Dendritic cell treated with granulocyte-macrophage colony-stimulating factor and Interleukin-4, amounts not matched to agents 40 ng/mL and 50 ng/mL, for 4 days (primary cell): ENCODE data around the gene MAN1B1.

Experiments used
- H3K27ac Mint-ChIP-seq: one replicate; pipeline ENCODE4 v1.8.0; 2022; ENCODE audit warnings: mild to moderate bottlenecking, mixed read lengths
- H3K27me3 Mint-ChIP-seq: one replicate; pipeline ENCODE4 v1.8.0; 2022; ENCODE audit warnings: mild to moderate bottlenecking, mixed read lengths
- H3K36me3 Mint-ChIP-seq: one replicate; pipeline ENCODE4 v1.8.0; 2022; ENCODE audit warnings: low read depth, mixed read lengths
- H3K4me1 Mint-ChIP-seq: one replicate; pipeline ENCODE4 v1.8.0; 2022; ENCODE audit warnings: low read depth, mixed read lengths
- H3K4me3 Mint-ChIP-seq: one replicate; pipeline ENCODE4 v1.8.0; 2022; ENCODE audit warnings: mild to moderate bottlenecking, moderate library complexity, mixed read lengths
- H3K9me3 Mint-ChIP-seq: one replicate; pipeline ENCODE4 v1.8.0; 2022; ENCODE audit warnings: mixed read lengths
- intact Hi-C: fragments of 100-400 bp; cut with micrococcal nuclease; formaldehyde crosslinking; loops from one replicate; pipeline ENCODE4 v1.15.0; 2022

The MAN1B1 gene

DNA sequence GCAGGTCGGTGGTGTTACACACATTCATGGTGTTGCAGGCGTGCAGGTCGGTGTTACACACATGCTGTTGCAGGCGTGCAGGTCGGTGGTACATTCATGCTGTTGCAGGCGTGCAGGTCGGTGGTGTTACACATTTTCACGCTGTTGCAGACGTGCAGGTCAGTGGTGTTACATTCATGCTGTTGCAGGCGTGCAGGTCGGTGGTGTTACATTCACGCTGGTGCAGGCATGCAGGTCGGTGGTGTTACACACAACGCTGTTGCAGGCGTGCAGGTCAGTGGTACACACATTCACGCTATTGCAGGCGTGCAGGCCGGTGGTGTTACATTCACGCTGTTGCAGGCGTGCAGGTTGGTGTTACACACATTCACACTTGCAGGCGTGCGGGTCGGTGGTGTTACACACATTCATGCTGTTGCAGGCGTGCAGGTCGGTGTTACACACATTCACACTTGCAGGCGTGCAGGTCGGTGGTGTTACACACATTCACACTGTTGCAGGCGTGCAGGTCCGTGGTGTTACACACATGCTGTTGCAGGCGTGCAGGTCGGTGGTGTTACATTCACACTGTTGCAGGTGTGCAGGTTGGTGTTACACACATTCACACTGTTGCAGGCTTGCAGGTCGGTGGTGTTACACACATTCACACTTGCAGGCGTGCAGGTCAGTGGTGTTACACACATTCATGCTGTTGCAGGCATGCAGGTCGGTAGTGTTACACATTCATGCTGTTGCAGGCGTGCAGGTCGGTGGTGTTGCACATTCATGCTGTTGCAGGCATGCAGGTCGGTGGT is 16.6 kb downstream of the MAN1B1 start:
- Mint-ChIP-seq H3K27ac (no peak overlapping the region), H3K36me3 (no peaks in the 10 kb centered on the region), H3K4me3 (no peak overlapping the region), H3K9me3 (no peaks in the 10 kb centered on the region), H3K27me3 (no peaks in the 10 kb centered on the region), H3K4me1 (no peaks in the 10 kb centered on the region)
- intact Hi-C loops: no loop called here

DNA sequence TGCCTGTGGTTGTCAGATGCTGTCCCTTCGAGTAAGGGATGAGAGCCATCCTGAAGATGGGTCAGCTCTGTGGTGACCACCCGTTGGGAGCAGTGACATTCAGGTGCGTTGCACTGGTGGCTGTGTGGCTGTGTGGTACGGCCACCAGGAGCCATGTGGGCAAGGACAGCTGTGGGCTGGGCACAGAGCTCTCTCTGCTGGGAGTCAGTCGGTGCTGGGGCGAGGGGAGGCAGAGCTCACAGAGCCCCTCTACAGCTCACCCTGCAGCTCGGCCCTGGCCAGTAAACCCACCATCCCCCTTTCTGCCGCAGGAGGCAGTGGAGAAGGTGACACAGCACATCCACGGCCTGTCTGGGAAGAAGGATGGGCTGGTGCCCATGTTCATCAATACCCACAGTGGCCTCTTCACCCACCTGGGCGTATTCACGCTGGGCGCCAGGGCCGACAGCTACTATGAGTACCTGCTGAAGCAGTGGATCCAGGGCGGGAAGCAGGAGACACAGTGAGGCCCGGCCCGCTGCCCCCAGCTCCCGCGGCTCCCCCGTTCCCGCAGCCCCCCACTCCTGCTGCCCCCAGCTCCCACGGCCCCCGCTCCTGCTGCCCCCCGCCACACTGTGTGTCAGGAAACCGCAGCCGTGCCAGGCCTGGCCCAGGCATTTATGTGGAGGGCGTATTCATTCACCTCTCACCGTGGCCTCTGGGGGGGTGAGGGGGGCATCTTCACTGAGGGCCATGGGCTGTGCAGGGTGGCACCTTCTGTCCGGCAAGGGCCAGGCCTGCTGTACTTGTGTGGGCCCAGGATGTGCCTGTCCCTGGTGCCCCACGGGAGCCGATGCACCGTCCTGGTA is 19.3 kb downstream of the MAN1B1 start:
- no peaks in the 10 kb centered on the region for H3K36me3 Mint-ChIP-seq
- no peak overlapping the region for H3K27ac Mint-ChIP-seq
- no peaks in the 10 kb centered on the region for H3K9me3 Mint-ChIP-seq
- no peaks in the 10 kb centered on the region for H3K27me3 Mint-ChIP-seq
- intact Hi-C loops: no loop called here
- no peaks in the 10 kb centered on the region for H3K4me1 Mint-ChIP-seq
- H3K4me3 Mint-ChIP-seq: no peak overlapping the region

DNA sequence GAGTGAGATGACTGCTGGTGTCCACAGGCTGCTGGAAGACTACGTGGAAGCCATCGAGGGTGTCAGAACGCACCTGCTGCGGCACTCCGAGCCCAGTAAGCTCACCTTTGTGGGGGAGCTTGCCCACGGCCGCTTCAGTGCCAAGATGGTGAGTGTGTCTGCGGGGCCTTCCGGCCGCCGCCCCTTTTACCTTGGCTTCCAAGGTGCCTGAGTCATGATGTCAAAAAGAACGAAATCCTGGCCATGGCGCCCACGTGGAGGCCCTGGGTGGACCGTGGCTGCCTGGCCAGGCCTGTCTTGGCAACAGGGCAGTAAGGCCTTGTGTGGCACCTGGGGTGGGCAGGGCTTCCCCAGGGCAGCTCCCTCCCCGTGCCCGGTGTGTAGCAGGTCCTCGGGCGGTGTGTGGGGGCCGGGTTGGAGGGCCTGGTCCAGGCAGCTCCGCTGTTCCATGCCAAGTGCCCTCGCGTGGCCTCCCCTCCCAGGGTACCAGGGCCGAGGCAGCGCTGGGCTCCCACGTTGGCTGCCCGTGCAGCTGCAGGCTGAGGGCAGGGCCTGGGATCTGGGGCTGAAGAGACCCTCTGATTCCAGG is 20.0 kb downstream of the MAN1B1 start:
- Mint-ChIP-seq H3K27me3 (no peaks in the 10 kb centered on the region), H3K9me3 (no peaks in the 10 kb centered on the region)

DNA sequence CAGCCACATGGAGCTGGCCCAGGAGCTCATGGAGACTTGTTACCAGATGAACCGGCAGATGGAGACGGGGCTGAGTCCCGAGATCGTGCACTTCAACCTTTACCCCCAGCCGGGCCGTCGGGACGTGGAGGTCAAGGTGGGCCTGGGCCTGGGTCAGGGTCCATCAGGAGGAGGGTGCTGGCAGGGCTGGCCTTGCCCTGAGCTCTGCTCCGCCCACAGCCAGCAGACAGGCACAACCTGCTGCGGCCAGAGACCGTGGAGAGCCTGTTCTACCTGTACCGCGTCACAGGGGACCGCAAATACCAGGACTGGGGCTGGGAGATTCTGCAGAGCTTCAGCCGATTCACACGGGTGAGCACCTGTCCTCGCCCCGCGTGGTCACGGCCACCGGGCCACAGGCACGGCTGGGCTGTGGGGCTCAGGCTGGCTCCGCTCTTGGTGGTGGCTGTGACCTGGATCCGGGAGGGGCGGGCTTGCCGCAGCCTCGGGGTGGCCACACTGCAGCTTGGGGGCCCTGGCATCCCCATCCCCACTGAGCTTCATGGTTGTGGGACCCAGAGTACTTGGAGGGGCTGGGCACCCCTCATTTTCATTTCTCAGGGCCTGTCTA is 20.6 kb downstream of the MAN1B1 start:
- intact Hi-C loops: no loop called here
- Mint-ChIP-seq H3K4me1 (no peaks in the 10 kb centered on the region), H3K9me3 (no peaks in the 10 kb centered on the region), H3K36me3 (no peaks in the 10 kb centered on the region), H3K27ac (no peak overlapping the region), H3K4me3 (no peak overlapping the region), H3K27me3 (no peaks in the 10 kb centered on the region)

More for the DNA sequence above, 20.0 kb downstream of the MAN1B1 start:
- intact Hi-C loops: no loop called here
- no peaks in the 10 kb centered on the region for H3K4me1 Mint-ChIP-seq
- no peaks in the 10 kb centered on the region for H3K36me3 Mint-ChIP-seq
- H3K4me3 Mint-ChIP-seq: no peak overlapping the region
- no peak overlapping the region for H3K27ac Mint-ChIP-seq

DNA sequence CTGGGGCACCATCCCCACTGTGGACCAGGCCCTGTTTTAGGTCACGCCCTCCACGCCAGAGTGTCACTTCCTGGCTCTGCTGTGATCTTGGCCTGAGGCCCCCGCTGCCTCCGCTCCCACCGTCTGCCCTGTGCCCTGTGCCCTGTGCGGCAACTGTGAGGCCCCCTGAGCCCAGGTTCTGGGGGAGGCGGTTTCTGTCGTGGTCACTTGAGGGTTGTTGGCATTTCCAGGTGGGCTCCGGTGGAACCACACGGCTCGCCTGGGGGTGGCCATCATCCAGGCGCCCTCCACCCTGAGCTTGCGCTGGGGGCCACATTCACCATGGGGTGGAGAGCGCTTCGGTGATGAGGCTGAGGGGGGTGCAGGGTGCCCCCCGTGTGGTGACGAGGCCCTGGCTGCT is 21.2 kb downstream of the MAN1B1 start:
- H3K4me3 Mint-ChIP-seq: no peak overlapping the region
- no peaks in the 10 kb centered on the region for H3K36me3 Mint-ChIP-seq
- H3K9me3 Mint-ChIP-seq: no peaks in the 10 kb centered on the region
- no peak overlapping the region for H3K27ac Mint-ChIP-seq
- peaks cover 4% of the 10 kb centered on the region for H3K4me1 Mint-ChIP-seq
- intact Hi-C loops: no loop called here
- H3K27me3 Mint-ChIP-seq: no peaks in the 10 kb centered on the region

DNA sequence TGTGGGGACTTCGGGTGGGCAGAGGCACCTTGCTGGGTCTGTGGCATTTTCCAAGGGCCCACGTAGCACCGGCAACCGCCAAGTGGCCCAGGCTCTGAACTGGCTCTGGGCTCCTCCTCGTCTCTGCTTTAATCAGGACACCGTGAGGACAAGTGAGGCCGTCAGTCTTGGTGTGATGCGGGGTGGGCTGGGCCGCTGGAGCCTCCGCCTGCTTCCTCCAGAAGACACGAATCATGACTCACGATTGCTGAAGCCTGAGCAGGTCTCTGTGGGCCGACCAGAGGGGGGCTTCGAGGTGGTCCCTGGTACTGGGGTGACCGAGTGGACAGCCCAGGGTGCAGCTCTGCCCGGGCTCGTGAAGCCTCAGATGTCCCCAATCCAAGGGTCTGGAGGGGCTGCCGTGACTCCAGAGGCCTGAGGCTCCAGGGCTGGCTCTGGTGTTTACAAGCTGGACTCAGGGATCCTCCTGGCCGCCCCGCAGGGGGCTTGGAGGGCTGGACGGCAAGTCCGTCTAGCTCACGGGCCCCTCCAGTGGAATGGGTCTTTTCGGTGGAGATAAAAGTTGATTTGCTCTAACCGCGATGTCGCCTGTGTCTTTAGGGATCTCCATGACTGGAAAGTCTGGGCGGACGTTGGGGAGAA is 21.9 kb downstream of the MAN1B1 start:
- Mint-ChIP-seq H3K4me3 (no peak overlapping the region), H3K4me1 (peaks cover 11% of the 10 kb centered on the region), H3K27ac (no peak overlapping the region), H3K27me3 (no peaks in the 10 kb centered on the region), H3K36me3 (no peaks in the 10 kb centered on the region), H3K9me3 (no peaks in the 10 kb centered on the region)
- intact Hi-C loops: no loop called here

DNA sequence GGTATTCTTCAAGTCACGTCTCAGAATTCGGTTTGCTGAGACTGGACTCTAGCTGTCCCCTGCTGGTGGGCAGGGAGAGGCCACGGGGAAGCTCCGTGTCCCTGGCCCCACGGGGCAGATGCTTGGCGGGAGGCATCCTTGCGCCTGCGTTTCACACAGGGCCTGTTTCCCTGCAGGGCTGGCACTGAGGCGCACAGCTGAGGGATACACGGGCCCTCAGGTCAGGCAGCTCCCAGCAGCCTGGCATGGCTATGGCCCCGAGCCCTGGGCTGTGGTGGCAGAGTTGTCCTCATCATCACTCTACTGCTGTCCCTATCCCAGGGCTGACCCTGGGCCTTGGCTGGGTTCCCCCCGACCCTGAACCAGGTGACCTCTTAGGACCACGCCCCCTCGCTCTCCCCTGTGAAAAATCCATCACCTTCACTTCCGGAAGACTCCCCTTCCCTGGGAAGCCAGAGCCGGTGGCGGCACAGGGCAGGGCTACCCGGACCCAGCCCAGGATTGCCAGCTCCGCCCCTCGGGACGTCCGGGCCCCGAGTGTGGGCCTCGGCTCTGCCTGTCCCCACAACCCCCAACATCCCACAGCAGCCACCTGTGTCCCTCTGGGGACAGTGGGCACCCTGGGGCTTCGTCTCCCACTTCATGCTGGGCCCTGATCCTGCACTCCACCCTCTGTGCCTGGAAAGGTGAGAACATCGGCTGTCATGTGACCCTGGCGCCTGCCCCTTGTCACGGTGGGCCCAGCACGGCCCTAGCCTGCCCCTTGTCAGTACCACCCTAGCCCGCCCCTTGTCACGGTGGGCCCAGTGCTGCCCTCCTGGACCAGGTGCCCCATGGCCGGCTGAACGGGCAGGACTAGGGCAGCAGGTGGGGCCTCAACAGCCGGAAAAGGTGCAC is 22.7 kb downstream of the MAN1B1 start:
- Mint-ChIP-seq H3K9me3 (no peaks in the 10 kb centered on the region), H3K4me1 (peaks cover 12% of the 10 kb centered on the region), H3K36me3 (no peaks in the 10 kb centered on the region), H3K27ac (no peak overlapping the region), H3K27me3 (no peaks in the 10 kb centered on the region), H3K4me3 (no peak overlapping the region)
- intact Hi-C loops: no loop called here

DNA sequence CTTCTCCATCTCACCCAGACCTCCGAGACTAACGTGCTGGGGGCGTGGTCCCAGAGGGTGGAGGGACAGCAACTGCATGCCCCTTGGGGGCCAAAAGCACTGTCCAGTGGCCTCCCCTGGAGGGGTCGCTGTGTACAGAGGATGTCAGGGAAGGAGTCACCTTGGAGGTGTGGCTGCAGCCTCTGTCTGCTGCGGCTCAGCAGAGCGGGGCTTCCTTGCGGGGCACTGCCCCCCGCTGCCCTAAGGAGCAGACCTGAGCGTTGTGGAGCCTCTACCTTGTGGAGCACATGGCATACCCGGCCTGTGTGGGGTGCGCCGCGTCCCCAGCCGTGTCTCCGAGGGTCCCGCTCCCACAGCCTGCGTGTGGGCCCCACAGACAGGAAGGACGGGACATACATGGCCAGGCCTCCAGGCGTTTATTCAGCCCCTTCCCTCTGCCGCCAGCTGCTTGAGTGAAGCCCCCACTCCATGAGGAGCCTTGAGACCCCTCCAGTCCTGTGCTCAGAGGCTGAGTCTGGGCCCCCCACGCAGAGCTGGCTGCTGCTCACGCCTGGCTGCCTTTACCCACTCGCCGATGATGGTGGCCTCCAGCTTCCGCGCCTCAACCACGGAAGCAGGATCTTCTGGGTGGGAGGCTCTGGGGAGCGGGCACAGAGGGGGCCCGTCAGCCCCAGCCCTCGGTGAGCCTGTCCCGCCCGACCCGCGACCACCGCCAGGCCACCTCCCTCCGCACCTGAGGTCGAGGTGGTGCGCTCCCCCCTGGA is 23.5 kb downstream of the MAN1B1 start:
- Mint-ChIP-seq H3K4me3 (no peak overlapping the region), H3K27me3 (no peaks in the 10 kb centered on the region), H3K36me3 (no peaks in the 10 kb centered on the region), H3K9me3 (no peaks in the 10 kb centered on the region), H3K4me1 (peaks cover 16% of the 10 kb centered on the region), H3K27ac (no peak overlapping the region)
- intact Hi-C loops: no loop called here

DNA sequence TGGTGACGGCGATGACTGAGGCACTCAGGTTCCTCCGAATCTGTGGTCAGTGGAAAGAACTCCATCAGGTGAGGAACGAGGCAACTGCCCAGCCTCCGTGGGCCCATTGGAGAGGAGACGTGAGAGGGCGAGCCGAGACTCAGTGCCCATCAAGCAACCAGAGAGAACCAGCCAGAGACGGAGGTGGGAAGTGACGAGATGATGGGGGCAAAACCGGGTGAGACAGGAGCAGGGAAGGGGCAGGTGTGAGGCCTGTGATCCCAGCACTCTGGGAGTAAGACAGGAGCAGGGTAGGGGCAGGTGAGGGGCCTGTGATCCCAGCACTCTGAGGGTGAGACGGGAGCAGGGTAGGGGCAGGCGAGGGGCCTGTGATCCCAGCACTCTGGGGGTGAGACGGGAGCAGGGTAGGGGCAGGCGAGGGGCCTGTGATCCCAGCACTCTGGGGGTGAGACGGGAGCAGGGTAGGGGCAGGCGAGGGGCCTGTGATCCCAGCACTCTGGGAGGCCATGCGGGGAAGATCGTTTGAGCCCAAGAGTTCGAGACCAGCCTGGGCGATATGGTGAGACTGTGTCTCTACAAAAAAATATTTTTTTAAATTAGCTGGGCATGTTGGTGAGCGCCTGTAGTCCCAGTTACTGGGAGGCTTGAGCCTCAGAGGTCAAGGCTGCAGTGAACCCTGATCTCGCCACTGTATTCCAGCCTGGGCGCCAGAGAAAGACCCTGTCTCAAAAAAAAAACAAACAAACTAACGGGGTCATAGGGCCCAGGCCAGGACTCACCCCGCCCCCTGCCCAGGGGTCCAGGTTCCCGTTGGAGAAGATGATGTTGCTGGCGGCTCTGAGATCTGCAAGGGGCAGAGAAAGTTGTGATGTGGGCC is 24.4 kb downstream of the MAN1B1 start:
- Mint-ChIP-seq H3K4me3 (no peak overlapping the region), H3K4me1 (peaks cover 19% of the 10 kb centered on the region), H3K27me3 (peaks cover 7% of the 10 kb centered on the region), H3K27ac (no peak overlapping the region), H3K9me3 (no peaks in the 10 kb centered on the region), H3K36me3 (no peaks in the 10 kb centered on the region)
- intact Hi-C loops: no loop called here

DNA sequence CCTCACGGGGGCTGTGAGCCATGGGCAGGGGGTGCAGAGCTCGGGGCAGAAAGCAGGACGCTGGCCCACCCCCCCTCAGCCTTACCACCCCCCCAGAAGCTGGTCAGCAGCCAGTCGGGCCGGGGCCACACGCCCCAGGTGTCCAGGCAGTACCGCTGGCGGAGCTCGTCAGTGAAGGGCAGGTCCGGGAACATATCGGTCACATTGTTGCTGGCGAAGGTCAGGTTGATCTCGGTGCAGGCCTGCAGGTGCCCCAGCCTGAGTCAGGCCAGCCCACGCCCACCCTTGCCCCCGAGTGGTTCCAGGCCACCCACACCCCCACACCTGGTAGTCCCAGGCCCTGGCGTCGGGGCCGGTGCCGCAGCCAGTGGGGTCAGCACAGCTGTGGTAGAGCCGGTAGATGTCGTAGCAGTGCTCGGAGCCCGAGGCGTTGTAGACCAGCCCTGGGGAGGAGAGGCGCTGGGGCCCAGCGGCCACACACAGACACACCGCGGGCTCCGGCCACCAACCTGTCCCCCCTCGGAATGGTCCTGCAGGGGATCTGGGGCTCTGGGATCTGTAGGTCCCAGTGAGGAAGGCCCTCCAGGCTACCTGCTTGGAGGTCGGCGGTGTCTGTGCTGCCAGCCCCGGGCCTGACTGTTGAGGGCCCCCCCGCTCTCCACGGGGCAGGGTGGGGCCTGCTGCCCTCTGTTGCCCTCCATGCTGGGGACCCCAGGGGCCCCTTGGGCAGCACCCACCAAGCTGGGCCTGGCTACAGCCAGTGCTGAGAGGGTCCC is 25.2 kb downstream of the MAN1B1 start:
- Mint-ChIP-seq H3K9me3 (no peaks in the 10 kb centered on the region), H3K27ac (no peak overlapping the region), H3K27me3 (peaks cover 12% of the 10 kb centered on the region), H3K4me1 (peaks cover 19% of the 10 kb centered on the region), H3K36me3 (no peaks in the 10 kb centered on the region), H3K4me3 (no peak overlapping the region)
- intact Hi-C loops: no loop called here
